Natural killer cell (primary cell): ENCODE results near the gene C9orf153. TPM values are rescaled to one million over a fixed set of nuclear protein-coding genes. Genes with fewer than 3 reads are reported as not detected.
A peak's percentile ranks its signal among the peaks of the same experiment; 100 is the strongest.

Experiments used
- ATAC-seq, 3 donors: fragments of 150-1000 bp in 2 of 3; fragments of 200-7000 bp in 1 of 3; cut with Tn5 transposase; 1 replicate in 1 of 3; 2 replicates in 2 of 3; pipeline ENCODE4 v1.10.0; 2021; ENCODE audit warnings: mild to moderate bottlenecking in 2 of 3, moderate library complexity in 2 of 3
- DNase-seq, 2 donors: peaks; one replicate each; pipeline versions ENCODE4 v3.0.0 to v3.0.0-alpha.2; 2013 to 2021; ENCODE audit warnings: mixed read lengths in 1 of 2
- H3K27ac ChIP-seq: one replicate; pipeline ENCODE4 v1.5.1; 2013; ENCODE audit warnings: mild to moderate bottlenecking, low read length
- H3K27me3 ChIP-seq: one replicate; pipeline ENCODE4 v1.6.1; 2013; ENCODE audit warnings: low read length; ENCODE audit not compliant: control insufficient read depth, insufficient read depth
- H3K36me3 ChIP-seq: one replicate; pipeline ENCODE4 v1.6.1; 2013; ENCODE audit warnings: low read length; ENCODE audit not compliant: control insufficient read depth, insufficient read depth
- H3K4me1 ChIP-seq: one replicate; pipeline ENCODE4 v1.6.1; 2013; ENCODE audit warnings: low read length; ENCODE audit not compliant: control insufficient read depth, insufficient read depth
- H3K4me3 ChIP-seq: one replicate; pipeline ENCODE4 v1.5.1; 2013; ENCODE audit warnings: low read length
- H3K9me3 ChIP-seq: one replicate; pipeline ENCODE4 v1.6.1; 2013; ENCODE audit warnings: low read length; ENCODE audit not compliant: control insufficient read depth, insufficient read depth
- H3K27ac Mint-ChIP-seq, 2 donors: one replicate each; pipeline ENCODE4 v1.8.0; 2022; ENCODE audit warnings: mild to moderate bottlenecking in 2 of 2, mixed read lengths in 2 of 2, moderate library complexity in 1 of 2
- H3K27me3 Mint-ChIP-seq, 2 donors: one replicate each; pipeline ENCODE4 v1.8.0; 2022; ENCODE audit warnings: low read depth in 2 of 2, mixed read lengths in 2 of 2
- H3K36me3 Mint-ChIP-seq: one replicate; pipeline ENCODE4 v1.8.0; 2022; ENCODE audit warnings: mixed read lengths
- H3K4me1 Mint-ChIP-seq, 2 donors: one replicate each; pipeline ENCODE4 v1.8.0; 2022; ENCODE audit warnings: mixed read lengths in 2 of 2
- H3K4me3 Mint-ChIP-seq: one replicate; pipeline ENCODE4 v1.8.0; 2022; ENCODE audit warnings: mild to moderate bottlenecking, moderate library complexity, mixed read lengths
- H3K9me3 Mint-ChIP-seq, 2 donors: one replicate each; pipeline ENCODE4 v1.8.0; 2022; ENCODE audit warnings: mixed read lengths in 2 of 2
- CTCF ChIP-seq: fragments of 200-600 bp; IDR thresholded peaks from one replicate; pipeline ENCODE4 v1.8.0; 2022; ENCODE audit warnings: antibody characterized with exemption
- WGBS: methylation state at CpG from one replicate; pipeline ENCODE4 v1.1.7; 2013; ENCODE audit warnings: missing lambda C conversion rate; ENCODE audit not compliant: insufficient coverage; 5-methylcytosine and 5-hydroxymethylcytosine counted together
- intact Hi-C: fragments of 100-400 bp; cut with micrococcal nuclease; formaldehyde crosslinking; loops from one replicate; pipeline ENCODE4 v1.14.2; 2022
- total RNA-seq, 4 donors: library from RNA; stranded (reverse); fragments of 120-200 nt in 1 of 4; gene quantifications; one replicate each; pipeline versions ENCODE4 v1.2.3 to v1.2.4, GENCODE V29; 2013 to 2022

Gene C9orf153
- total RNA-seq, 3 donors from 2014 or later (not counting 1 experiment from before 2014, with no cell fraction given): 0.28 to 0.63 TPM; not detected in 1

GRCh38 chr9:86202338-86202882 lies 57.0 kb downstream of the C9orf153 start:
- Histone ChIP-seq H3K4me3 (no peak overlapping the region), H3K4me1 (no peaks in the 10 kb centered on the region), H3K27ac (no peak overlapping the region), H3K36me3 (no peaks in the 10 kb centered on the region), H3K9me3 (no peaks in the 10 kb centered on the region), H3K27me3 (no peaks in the 10 kb centered on the region)
- peaks cover 7% of the 10 kb centered on the region in 2 donors for H3K27me3 Mint-ChIP-seq
- no peaks in the 10 kb centered on the region for H3K9me3 Mint-ChIP-seq
- H3K4me1 Mint-ChIP-seq: peaks cover 5% of the 10 kb centered on the region in 2 donors
- no peak overlapping the region for H3K27ac Mint-ChIP-seq
- ATAC-seq: peak; percentile 65 to 78 (median 72)
- intact Hi-C loops: loop anchor here (10.0 kb wide), 1 partner anchor 82 kb away; the partner anchor contains the start of gene ISCA1
- H3K4me3 Mint-ChIP-seq: no peak overlapping the region
- peak in 1 of 2 donors; percentile 64 for DNase-seq
- WGBS: 0% methylated on average over 1 of the region's 5 CpGs
- peak; percentile 83 for TF ChIP-seq CTCF
- H3K36me3 Mint-ChIP-seq: no peaks in the 10 kb centered on the region

GRCh38 chr9:86201474-86202337 lies 57.8 kb downstream of the C9orf153 start:
- no peaks in the 10 kb centered on the region for H3K9me3 ChIP-seq
- H3K36me3 ChIP-seq: no peaks in the 10 kb centered on the region
- DNase-seq (no peak), ATAC-seq (no peak)
- no peaks in the 10 kb centered on the region for H3K27me3 ChIP-seq
- H3K4me3 ChIP-seq: no peak overlapping the region
- peaks cover 5% of the 10 kb centered on the region in 2 donors for H3K4me1 Mint-ChIP-seq
- no peak overlapping the region for H3K4me3 Mint-ChIP-seq
- H3K4me1 ChIP-seq: no peaks in the 10 kb centered on the region
- H3K9me3 Mint-ChIP-seq: no peaks in the 10 kb centered on the region
- peak overlapping the region in 1 of 2 donors; percentile 55 for H3K27ac Mint-ChIP-seq
- H3K27ac ChIP-seq: no peak overlapping the region
- no peaks in the 10 kb centered on the region for H3K36me3 Mint-ChIP-seq
- WGBS: 93% methylated on average over 5 of the region's 5 CpGs
- peaks cover 7% of the 10 kb centered on the region in 2 donors for H3K27me3 Mint-ChIP-seq
- TF ChIP-seq CTCF: no peak
- intact Hi-C loops: loop anchor here (10.0 kb wide), 1 partner anchor 83 kb away; the partner anchor contains the start of gene ISCA1

- no peak overlapping the region for H3K4me3 Mint-ChIP-seq
- no peaks in the 10 kb centered on the region for H3K9me3 Mint-ChIP-seq
- intact Hi-C loops: loop anchor here (10.0 kb wide), 1 partner anchor 84 kb away; the partner anchor contains the start of gene ISCA1
- peak in 1 of 2 donors; percentile 15 for DNase-seq
- TF ChIP-seq CTCF: no peak
- WGBS: 59% methylated on average over 1 of the region's 2 CpGs
- Histone ChIP-seq H3K36me3 (no peaks in the 10 kb centered on the region), H3K4me3 (no peak overlapping the region), H3K4me1 (no peaks in the 10 kb centered on the region), H3K27me3 (no peaks in the 10 kb centered on the region), H3K27ac (peak overlapping the region; percentile 48), H3K9me3 (no peaks in the 10 kb centered on the region)
- peaks cover 7% of the 10 kb centered on the region in 2 donors for H3K27me3 Mint-ChIP-seq
- H3K36me3 Mint-ChIP-seq: no peaks in the 10 kb centered on the region
- peak overlapping the region; percentile 30 to 55 for H3K27ac Mint-ChIP-seq
- H3K4me1 Mint-ChIP-seq: peaks cover 5% of the 10 kb centered on the region in 2 donors
- peak; percentile 77 to 83 (median 83) for ATAC-seq
Measured at GRCh38 chr9:86200599-86201162, 58.8 kb downstream of the C9orf153 start.
